Gastrocnemius medialis (tissue), 4 donors: ENCODE measurements around the gene HBQ1. TPM values are rescaled to one million over a fixed set of nuclear protein-coding genes. Genes with fewer than 3 reads are reported as not detected.
"Not testable (repeated sequence)": the region's sequence is repeated elsewhere in the genome, so short reads cannot be mapped to it uniquely, and the experiment has no call there.

Experiments
- ATAC-seq, 2 donors: fragments of 150-250 bp; one replicate each; pipeline ENCODE4 v1.9.1; 2016
- DNase-seq, 2 donors: peaks; one replicate each; pipeline ENCODE4 v3.0.0-alpha.2; 2019
- H3K27ac ChIP-seq, 4 donors: fragments of 200-600 bp; sonication (generic); 1 replicate in 1 of 4; 2 replicates in 3 of 4; pipeline ENCODE4 v1.5.1; 2016 to 2018; ENCODE audit warnings: mild to moderate bottlenecking in 2 of 4, moderate library complexity in 1 of 4
- H3K27me3 ChIP-seq, 3 donors: fragments of 200-600 bp; sonication (generic) in 2 of 3; 1 replicate in 1 of 3; 2 replicates in 2 of 3; pipeline versions ENCODE4 v1.5.1 to v1.6.0; 2016 to 2019; ENCODE audit warnings: mild to moderate bottlenecking in 1 of 3, moderate library complexity in 1 of 3
- H3K36me3 ChIP-seq, 2 donors: fragments of 200-600 bp; sonication (generic) in 1 of 2; one replicate each; pipeline ENCODE4 v1.5.1; 2017 to 2018
- H3K4me1 ChIP-seq, 2 donors: fragments of 200-600 bp; sonication (generic) in 1 of 2; one replicate each; pipeline ENCODE4 v1.5.1; 2016 to 2017; ENCODE audit warnings: mild to moderate bottlenecking in 2 of 2
- H3K4me3 ChIP-seq, 4 donors: fragments of 200-600 bp; sonication (generic) in 3 of 4; 1 replicate in 1 of 4; 2 replicates in 3 of 4; pipeline ENCODE4 v1.5.1; 2016 to 2019; ENCODE audit warnings: mild to moderate bottlenecking in 2 of 4
- H3K9me3 ChIP-seq, 3 donors: fragments of 200-600 bp; sonication (generic) in 2 of 3; 1 replicate in 1 of 3; 2 replicates in 2 of 3; pipeline ENCODE4 v1.5.1; 2016 to 2019
- POLR2A ChIP-seq, 2 donors: fragments of 450-650 bp; IDR thresholded peaks; one replicate each; pipeline ENCODE4 v1.6.1; 2017; ENCODE audit warnings: antibody characterized with exemption in 2 of 2, mild to moderate bottlenecking in 2 of 2, moderate library complexity in 2 of 2
- in situ Hi-C, 4 donors: fragments of 200-750 bp; cut with MboI; loops; one replicate each; pipeline versions ENCODE4 v1.15.0 to v1.8.0; 2017; ENCODE audit warnings: low sequenced_read_pairs in 4 of 4
- intact Hi-C: fragments of 100-400 bp; cut with DNase I; formaldehyde crosslinking; loops from one replicate; pipeline ENCODE4 v1.15.1; 2023; ENCODE audit warnings: low total_unique reads
- total RNA-seq, 4 donors: library from RNA; depleted of rRNA; stranded (reverse); fragments of >200 nt; gene quantifications; one replicate each; pipeline versions ENCODE4 v1.1.0 to v1.2.3, GENCODE V29; 2016
- TF ChIP-seq, protein P1 (sequence below), 5 experiments: fragments of 450-650 bp in 3 of 5; fragments of 200-600 bp in 2 of 5; sonication (generic) in 2 of 5; IDR thresholded peaks in 4 of 5; conservative IDR thresholded peaks in 1 of 5; 1 replicate in 4 of 5; 2 replicates in 1 of 5; pipeline ENCODE4 v1.5.1; 2016 to 2019; ENCODE audit warnings: antibody characterized with exemption in 5 of 5, mild to moderate bottlenecking in 3 of 5, moderate library complexity in 3 of 5

HBQ1 gene
- total RNA-seq, 4 donors from 2014 or later, result not detected

GRCh38 chr16:175011-175949 is 5.0 kb upstream of the HBQ1 start:
- Histone ChIP-seq H3K27me3 (peaks cover 61 to 68% (median 62%) of the 10 kb centered on the region in 3 donors), H3K27ac (no peak overlapping the region), H3K4me1 (no peaks in the 10 kb centered on the region), H3K36me3 (no peaks in the 10 kb centered on the region), H3K9me3 (no peaks in the 10 kb centered on the region), H3K4me3 (no peak overlapping the region)
- in situ Hi-C loops, result no loop called here
- ATAC-seq, result no peak
- DNase-seq, result no peak
- intact Hi-C loops, result no loop called here
- TF ChIP-seq, protein P1, sequence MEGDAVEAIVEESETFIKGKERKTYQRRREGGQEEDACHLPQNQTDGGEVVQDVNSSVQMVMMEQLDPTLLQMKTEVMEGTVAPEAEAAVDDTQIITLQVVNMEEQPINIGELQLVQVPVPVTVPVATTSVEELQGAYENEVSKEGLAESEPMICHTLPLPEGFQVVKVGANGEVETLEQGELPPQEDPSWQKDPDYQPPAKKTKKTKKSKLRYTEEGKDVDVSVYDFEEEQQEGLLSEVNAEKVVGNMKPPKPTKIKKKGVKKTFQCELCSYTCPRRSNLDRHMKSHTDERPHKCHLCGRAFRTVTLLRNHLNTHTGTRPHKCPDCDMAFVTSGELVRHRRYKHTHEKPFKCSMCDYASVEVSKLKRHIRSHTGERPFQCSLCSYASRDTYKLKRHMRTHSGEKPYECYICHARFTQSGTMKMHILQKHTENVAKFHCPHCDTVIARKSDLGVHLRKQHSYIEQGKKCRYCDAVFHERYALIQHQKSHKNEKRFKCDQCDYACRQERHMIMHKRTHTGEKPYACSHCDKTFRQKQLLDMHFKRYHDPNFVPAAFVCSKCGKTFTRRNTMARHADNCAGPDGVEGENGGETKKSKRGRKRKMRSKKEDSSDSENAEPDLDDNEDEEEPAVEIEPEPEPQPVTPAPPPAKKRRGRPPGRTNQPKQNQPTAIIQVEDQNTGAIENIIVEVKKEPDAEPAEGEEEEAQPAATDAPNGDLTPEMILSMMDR (IDR thresholded peaks at IDR 0.05 in 4 of 5, conservative IDR thresholded peaks at IDR 0.05 in 1 of 5), result no peak
- TF ChIP-seq POLR2A (IDR thresholded peaks at IDR 0.05), result no peak

DNA sequence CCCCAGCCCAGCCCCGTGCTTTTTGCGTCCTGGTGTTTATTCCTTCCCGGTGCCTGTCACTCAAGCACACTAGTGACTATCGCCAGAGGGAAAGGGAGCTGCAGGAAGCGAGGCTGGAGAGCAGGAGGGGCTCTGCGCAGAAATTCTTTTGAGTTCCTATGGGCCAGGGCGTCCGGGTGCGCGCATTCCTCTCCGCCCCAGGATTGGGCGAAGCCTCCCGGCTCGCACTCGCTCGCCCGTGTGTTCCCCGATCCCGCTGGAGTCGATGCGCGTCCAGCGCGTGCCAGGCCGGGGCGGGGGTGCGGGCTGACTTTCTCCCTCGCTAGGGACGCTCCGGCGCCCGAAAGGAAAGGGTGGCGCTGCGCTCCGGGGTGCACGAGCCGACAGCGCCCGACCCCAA is 4.3 kb upstream of the HBQ1 start:
- intact Hi-C loops, H3K9me3 ChIP-seq, in situ Hi-C loops, ATAC-seq, H3K36me3 ChIP-seq, DNase-seq, H3K27ac ChIP-seq, H3K4me1 ChIP-seq, H3K4me3 ChIP-seq: not testable (repeated sequence)
- H3K27me3 ChIP-seq, result peaks cover 63 to 68% (median 63%) of the 10 kb centered on the region in 3 donors

DNA sequence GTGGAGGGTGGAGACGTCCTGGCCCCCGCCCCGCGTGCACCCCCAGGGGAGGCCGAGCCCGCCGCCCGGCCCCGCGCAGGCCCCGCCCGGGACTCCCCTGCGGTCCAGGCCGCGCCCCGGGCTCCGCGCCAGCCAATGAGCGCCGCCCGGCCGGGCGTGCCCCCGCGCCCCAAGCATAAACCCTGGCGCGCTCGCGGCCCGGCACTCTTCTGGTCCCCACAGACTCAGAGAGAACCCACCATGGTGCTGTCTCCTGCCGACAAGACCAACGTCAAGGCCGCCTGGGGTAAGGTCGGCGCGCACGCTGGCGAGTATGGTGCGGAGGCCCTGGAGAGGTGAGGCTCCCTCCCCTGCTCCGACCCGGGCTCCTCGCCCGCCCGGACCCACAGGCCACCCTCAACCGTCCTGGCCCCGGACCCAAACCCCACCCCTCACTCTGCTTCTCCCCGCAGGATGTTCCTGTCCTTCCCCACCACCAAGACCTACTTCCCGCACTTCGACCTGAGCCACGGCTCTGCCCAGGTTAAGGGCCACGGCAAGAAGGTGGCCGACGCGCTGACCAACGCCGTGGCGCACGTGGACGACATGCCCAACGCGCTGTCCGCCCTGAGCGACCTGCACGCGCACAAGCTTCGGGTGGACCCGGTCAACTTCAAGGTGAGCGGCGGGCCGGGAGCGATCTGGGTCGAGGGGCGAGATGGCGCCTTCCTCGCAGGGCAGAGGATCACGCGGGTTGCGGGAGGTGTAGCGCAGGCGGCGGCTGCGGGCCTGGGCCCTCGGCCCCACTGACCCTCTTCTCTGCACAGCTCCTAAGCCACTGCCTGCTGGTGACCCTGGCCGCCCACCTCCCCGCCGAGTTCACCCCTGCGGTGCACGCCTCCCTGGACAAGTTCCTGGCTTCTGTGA is 3.5 kb upstream of the HBQ1 start, which contains the start of gene HBA1:
Gene HBA1 (plus strand): TSS at position 204 of the 906 bp plus-strand sequence. CDS start 37 bp downstream, at position 241.
- DNase-seq, H3K4me1 ChIP-seq, H3K27ac ChIP-seq, H3K9me3 ChIP-seq, intact Hi-C loops, H3K36me3 ChIP-seq, H3K4me3 ChIP-seq, in situ Hi-C loops, ATAC-seq: not testable (repeated sequence)
- peaks cover 59 to 64% (median 59%) of the 10 kb centered on the region in 3 donors for H3K27me3 ChIP-seq

DNA sequence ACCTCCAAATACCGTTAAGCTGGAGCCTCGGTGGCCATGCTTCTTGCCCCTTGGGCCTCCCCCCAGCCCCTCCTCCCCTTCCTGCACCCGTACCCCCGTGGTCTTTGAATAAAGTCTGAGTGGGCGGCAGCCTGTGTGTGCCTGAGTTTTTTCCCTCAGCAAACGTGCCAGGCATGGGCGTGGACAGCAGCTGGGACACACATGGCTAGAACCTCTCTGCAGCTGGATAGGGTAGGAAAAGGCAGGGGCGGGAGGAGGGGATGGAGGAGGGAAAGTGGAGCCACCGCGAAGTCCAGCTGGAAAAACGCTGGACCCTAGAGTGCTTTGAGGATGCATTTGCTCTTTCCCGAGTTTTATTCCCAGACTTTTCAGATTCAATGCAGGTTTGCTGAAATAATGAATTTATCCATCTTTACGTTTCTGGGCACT is 2.9 kb upstream of the HBQ1 start:
- no peak for DNase-seq
- no peaks in the 10 kb centered on the region for H3K36me3 ChIP-seq
- ATAC-seq, result no peak
- TF ChIP-seq POLR2A (IDR thresholded peaks at IDR 0.05), result no peak
- TF ChIP-seq, protein P1 (IDR thresholded peaks at IDR 0.05 in 4 of 5, conservative IDR thresholded peaks at IDR 0.05 in 1 of 5), result no peak
- H3K4me3 ChIP-seq, result no peak overlapping the region
- intact Hi-C loops, result no loop called here
- H3K27ac ChIP-seq, result no peak overlapping the region
- H3K27me3 ChIP-seq, result peaks cover 57 to 63% (median 57%) of the 10 kb centered on the region in 3 donors
- in situ Hi-C loops, result no loop called here
- no peaks in the 10 kb centered on the region for H3K9me3 ChIP-seq
- peaks cover 8 to 10% of the 10 kb centered on the region in 2 donors for H3K4me1 ChIP-seq

DNA sequence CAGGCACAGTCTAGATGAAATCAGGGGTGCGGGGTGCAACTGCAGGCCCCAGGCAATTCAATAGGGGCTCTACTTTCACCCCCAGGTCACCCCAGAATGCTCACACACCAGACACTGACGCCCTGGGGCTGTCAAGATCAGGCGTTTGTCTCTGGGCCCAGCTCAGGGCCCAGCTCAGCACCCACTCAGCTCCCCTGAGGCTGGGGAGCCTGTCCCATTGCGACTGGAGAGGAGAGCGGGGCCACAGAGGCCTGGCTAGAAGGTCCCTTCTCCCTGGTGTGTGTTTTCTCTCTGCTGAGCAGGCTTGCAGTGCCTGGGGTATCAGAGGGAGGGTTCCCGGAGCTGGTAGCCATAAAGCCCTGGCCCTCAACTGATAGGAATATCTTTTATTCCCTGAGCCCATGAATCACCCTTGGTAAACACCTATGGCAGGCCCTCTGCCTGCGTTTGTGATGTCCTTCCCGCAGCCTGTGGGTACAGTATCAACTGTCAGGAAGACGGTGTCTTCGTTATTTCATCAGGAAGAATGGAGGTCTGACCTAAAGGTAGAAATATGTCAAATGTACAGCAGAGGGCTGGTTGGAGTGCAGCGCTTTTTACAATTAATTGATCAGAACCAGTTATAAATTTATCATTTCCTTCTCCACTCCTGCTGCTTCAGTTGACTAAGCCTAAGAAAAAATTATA is 2.1 kb upstream of the HBQ1 start:
- DNase-seq (no peak), ATAC-seq (no peak)
- Histone ChIP-seq H3K27ac (no peak overlapping the region), H3K36me3 (no peaks in the 10 kb centered on the region), H3K4me3 (no peak overlapping the region), H3K27me3 (peaks cover 57 to 63% (median 57%) of the 10 kb centered on the region in 3 donors), H3K9me3 (no peaks in the 10 kb centered on the region), H3K4me1 (peaks cover 8 to 10% of the 10 kb centered on the region in 2 donors)
- in situ Hi-C loops, result no loop called here
- TF ChIP-seq, protein P1 (IDR thresholded peaks at IDR 0.05 in 4 of 5, conservative IDR thresholded peaks at IDR 0.05 in 1 of 5), result no peak
- no peak for TF ChIP-seq POLR2A (IDR thresholded peaks at IDR 0.05)
- intact Hi-C loops, result no loop called here
